Measurements from ENCODE around the gene TAC1.

Gene TAC1

DNA sequence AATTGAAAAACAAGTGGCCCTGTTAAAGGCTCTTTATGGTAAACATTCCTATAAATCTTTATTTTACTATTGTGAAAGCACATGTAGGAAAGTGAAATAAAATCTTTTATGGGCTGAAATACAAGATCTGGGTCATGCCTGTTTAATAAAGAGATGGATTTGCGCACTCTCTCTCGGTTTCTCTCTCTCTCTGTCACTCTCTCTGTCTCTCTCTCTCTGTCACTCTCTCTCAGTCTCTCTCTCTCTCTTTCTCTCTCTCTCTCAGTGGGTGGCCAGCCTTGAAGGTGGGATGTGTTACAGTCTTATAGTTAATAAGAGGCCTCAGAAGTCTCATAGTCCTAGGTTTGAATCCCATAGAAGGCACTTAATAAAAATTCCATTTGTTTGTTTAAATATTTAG lies 2.4 kb downstream of the TAC1 start:
- Histone ChIP-seq H2AFZ (no peak overlapping the region), H3K79me2 (no peaks in the 10 kb centered on the region), H3K9me3 (ENCODE audit: control insufficient read depth, low read length) (no peaks in the 10 kb centered on the region), H3K4me2 (ENCODE audit: low read length) (no peak overlapping the region), H3K9ac (no peak overlapping the region), H3K4me1 (no peaks in the 10 kb centered on the region), H3K27ac (no peak overlapping the region), H3K36me3 (ENCODE audit: control insufficient read depth, insufficient read depth, low read length) (no peaks in the 10 kb centered on the region), H3K27me3 (ENCODE audit: control insufficient read depth, insufficient read depth, low read length) (no peaks in the 10 kb centered on the region), H3K4me3 (ENCODE audit: low read depth, low read length) (no peak overlapping the region)
- TF ChIP-seq, protein P1, sequence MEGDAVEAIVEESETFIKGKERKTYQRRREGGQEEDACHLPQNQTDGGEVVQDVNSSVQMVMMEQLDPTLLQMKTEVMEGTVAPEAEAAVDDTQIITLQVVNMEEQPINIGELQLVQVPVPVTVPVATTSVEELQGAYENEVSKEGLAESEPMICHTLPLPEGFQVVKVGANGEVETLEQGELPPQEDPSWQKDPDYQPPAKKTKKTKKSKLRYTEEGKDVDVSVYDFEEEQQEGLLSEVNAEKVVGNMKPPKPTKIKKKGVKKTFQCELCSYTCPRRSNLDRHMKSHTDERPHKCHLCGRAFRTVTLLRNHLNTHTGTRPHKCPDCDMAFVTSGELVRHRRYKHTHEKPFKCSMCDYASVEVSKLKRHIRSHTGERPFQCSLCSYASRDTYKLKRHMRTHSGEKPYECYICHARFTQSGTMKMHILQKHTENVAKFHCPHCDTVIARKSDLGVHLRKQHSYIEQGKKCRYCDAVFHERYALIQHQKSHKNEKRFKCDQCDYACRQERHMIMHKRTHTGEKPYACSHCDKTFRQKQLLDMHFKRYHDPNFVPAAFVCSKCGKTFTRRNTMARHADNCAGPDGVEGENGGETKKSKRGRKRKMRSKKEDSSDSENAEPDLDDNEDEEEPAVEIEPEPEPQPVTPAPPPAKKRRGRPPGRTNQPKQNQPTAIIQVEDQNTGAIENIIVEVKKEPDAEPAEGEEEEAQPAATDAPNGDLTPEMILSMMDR (IDR thresholded peaks at IDR 0.05) = no peak

DNA sequence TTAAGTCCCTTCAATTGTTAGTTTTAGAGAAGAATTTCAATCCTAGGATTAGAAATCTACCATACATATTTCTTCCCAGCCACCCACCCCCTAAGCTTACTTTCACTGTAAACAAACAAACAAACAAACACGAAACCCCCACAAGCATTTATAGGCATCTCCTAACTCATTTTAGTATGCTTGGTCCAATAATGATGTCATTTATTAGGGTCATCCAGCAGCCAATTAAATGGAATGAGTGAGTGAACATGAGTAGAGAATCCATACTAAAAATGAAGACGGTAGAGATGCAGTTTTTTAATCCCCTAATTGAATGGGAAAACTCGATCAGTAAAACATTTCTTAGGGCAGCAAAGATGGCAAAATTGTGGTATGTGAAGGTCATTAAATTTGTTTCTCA lies 3.2 kb downstream of the TAC1 start:
- no peak overlapping the region for H3K4me2 ChIP-seq (ENCODE audit: low read length)

DNA sequence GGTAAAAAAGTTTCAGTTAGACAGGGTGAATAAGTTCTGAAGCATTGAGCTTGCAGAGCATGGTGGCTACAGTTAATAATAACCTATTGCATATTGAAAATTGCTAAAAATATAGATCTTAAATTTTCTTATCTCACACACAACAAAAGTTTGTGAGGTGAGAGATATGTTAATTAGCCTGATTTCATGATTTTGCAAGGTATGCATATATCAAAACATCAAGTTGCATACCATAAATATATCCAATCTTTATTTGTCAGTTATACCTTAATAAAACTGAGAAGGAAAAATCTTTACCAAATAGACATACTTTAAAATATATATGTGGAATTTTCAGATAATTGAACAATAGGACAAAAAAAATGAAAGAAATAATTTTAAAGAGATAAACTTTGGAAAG lies 16.6 kb downstream of the TAC1 start:
- Histone ChIP-seq H3K4me2 (ENCODE audit: low read length) (no peak overlapping the region), H3K9ac (no peak overlapping the region), H3K9me3 (ENCODE audit: control insufficient read depth, low read length) (no peaks in the 10 kb centered on the region), H3K4me3 (ENCODE audit: low read depth, low read length) (no peak overlapping the region), H2AFZ (no peak overlapping the region), H3K36me3 (ENCODE audit: control insufficient read depth, insufficient read depth, low read length) (no peaks in the 10 kb centered on the region), H3K79me2 (no peaks in the 10 kb centered on the region), H3K4me1 (no peaks in the 10 kb centered on the region), H3K27me3 (ENCODE audit: control insufficient read depth, insufficient read depth, low read length) (no peaks in the 10 kb centered on the region), H3K27ac (no peak overlapping the region)
- TF ChIP-seq, protein P1 (IDR thresholded peaks at IDR 0.05) = no peak

More for the DNA sequence above, 3.2 kb downstream of the TAC1 start:
- H3K27me3 ChIP-seq (ENCODE audit: control insufficient read depth, insufficient read depth, low read length) = no peaks in the 10 kb centered on the region
- H3K27ac ChIP-seq = no peak overlapping the region
- TF ChIP-seq, protein P1 (IDR thresholded peaks at IDR 0.05) = no peak
- H3K36me3 ChIP-seq (ENCODE audit: control insufficient read depth, insufficient read depth, low read length) = no peaks in the 10 kb centered on the region
- H3K9ac ChIP-seq = no peak overlapping the region
- H3K4me1 ChIP-seq = no peaks in the 10 kb centered on the region
- H3K4me3 ChIP-seq (ENCODE audit: low read depth, low read length) = no peak overlapping the region
- no peaks in the 10 kb centered on the region for H3K9me3 ChIP-seq (ENCODE audit: control insufficient read depth, low read length)
- H2AFZ ChIP-seq = no peak overlapping the region
- H3K79me2 ChIP-seq = no peaks in the 10 kb centered on the region

DNA sequence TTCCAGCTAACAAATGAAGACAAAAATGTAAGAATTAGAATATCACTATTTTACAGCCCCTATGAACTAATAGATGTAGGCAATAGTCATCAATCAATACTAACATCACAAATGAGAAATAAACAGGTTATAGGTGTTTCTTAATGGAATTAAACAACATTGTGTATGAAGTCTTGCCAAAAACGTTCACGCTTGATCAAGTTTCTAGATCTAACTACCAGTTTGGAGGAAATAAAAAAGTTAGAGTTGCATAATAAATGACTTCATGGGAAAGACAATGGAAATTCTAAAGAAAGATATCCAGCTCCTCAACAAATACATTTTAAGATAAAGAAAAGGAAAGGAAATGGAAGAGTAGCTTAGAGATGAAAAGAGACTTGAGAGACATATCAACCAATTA lies 19.7 kb downstream of the TAC1 start:
- Histone ChIP-seq H3K27me3 (ENCODE audit: control insufficient read depth, insufficient read depth, low read length) (no peaks in the 10 kb centered on the region), H3K4me3 (ENCODE audit: low read depth, low read length) (no peak overlapping the region), H3K4me1 (no peaks in the 10 kb centered on the region), H3K36me3 (ENCODE audit: control insufficient read depth, insufficient read depth, low read length) (no peaks in the 10 kb centered on the region), H3K4me2 (ENCODE audit: low read length) (no peak overlapping the region), H3K27ac (no peak overlapping the region), H2AFZ (no peak overlapping the region), H3K9me3 (ENCODE audit: control insufficient read depth, low read length) (no peaks in the 10 kb centered on the region), H3K79me2 (no peaks in the 10 kb centered on the region), H3K9ac (no peak overlapping the region)
- TF ChIP-seq, protein P1 (IDR thresholded peaks at IDR 0.05) = no peak

DNA sequence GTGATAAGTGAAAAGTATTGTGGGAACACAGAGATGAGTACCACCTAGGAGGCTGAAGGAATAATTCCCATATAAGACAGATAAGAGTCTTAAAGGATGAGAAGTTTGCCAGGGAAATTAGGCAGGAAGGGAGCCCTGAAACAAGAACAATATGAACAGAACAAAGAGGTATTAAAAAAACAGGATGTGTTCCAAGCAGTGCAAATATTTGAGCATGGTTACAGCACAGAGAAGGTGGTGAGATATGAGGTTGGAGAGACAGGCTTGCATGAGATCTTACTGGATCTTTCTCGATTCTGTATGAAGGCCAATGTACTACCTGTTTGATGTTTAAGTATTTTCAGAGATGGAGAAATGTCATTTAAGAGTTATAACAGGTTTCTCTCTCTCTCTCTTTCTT lies 20.3 kb downstream of the TAC1 start:
- Histone ChIP-seq H3K9me3 (ENCODE audit: control insufficient read depth, low read length) (no peaks in the 10 kb centered on the region), H3K9ac (no peak overlapping the region), H3K27ac (no peak overlapping the region), H3K36me3 (ENCODE audit: control insufficient read depth, insufficient read depth, low read length) (no peaks in the 10 kb centered on the region), H3K79me2 (no peaks in the 10 kb centered on the region), H3K27me3 (ENCODE audit: control insufficient read depth, insufficient read depth, low read length) (no peaks in the 10 kb centered on the region), H3K4me2 (ENCODE audit: low read length) (no peak overlapping the region), H3K4me1 (no peaks in the 10 kb centered on the region), H3K4me3 (ENCODE audit: low read depth, low read length) (no peak overlapping the region), H2AFZ (no peak overlapping the region)
- TF ChIP-seq, protein P1 (IDR thresholded peaks at IDR 0.05) = no peak

All from parathyroid adenoma (tissue), 2 donors.